Fibroblast of lung (primary cell): ENCODE results near the gene PCNT. TPM values are rescaled to one million over a fixed set of nuclear protein-coding genes. Genes with fewer than 3 reads are reported as not detected.

ENCODE experiments used
- DNase-seq, 2 donors: peaks; one replicate each; pipeline versions ENCODE4 v3.0.0 to v3.0.0-alpha.2; 2010; ENCODE audit warnings: low read depth in 2 of 2
- H2AFZ ChIP-seq: 2 replicates; pipeline ENCODE4 v1.5.1; 2012; ENCODE audit warnings: low read length, control low read depth, inconsistent platforms
- H3K27ac ChIP-seq: 2 replicates; pipeline ENCODE4 v1.5.1; 2011; ENCODE audit warnings: low read length, control low read depth; ENCODE audit not compliant: insufficient read depth
- H3K27me3 ChIP-seq: 2 replicates; pipeline ENCODE4 v1.5.1; 2011; ENCODE audit warnings: mild to moderate bottlenecking, low read length; ENCODE audit not compliant: control insufficient read depth, insufficient read depth
- H3K36me3 ChIP-seq: 2 replicates; pipeline ENCODE4 v1.5.1; 2011; ENCODE audit warnings: low read length; ENCODE audit not compliant: control insufficient read depth, insufficient read depth
- H3K4me1 ChIP-seq: 2 replicates; pipeline ENCODE4 v1.5.1; 2011; ENCODE audit warnings: low read length; ENCODE audit not compliant: control insufficient read depth, insufficient read depth; ENCODE audit errors: extremely low read depth
- H3K4me2 ChIP-seq: 2 replicates; pipeline ENCODE4 v1.5.1; 2011; ENCODE audit warnings: low read length, control low read depth; ENCODE audit not compliant: insufficient read depth; ENCODE audit errors: extremely low read depth
- H3K4me3 ChIP-seq, 4 experiments: fragments of 200-600 bp in 1 of 4; sonication (generic) in 1 of 4; replicated peaks in 1 of 4; 2 replicates each; pipeline ENCODE4 v1.5.1; 2011 to 2016; ENCODE audit warnings: low read length in 4 of 4, low read depth in 3 of 4, mild to moderate bottlenecking in 3 of 4, control low read depth in 2 of 4, inconsistent platforms in 1 of 4, mixed read lengths in 1 of 4; ENCODE audit not compliant: insufficient read depth in 1 of 4; ENCODE audit errors: control extremely low read depth in 1 of 4
- H3K79me2 ChIP-seq: 2 replicates; pipeline ENCODE4 v1.5.1; 2012; ENCODE audit warnings: mild to moderate bottlenecking, low read length, inconsistent platforms; ENCODE audit not compliant: control insufficient read depth, insufficient read depth
- H3K9ac ChIP-seq: 2 replicates; pipeline ENCODE4 v1.5.1; 2011; ENCODE audit warnings: mild to moderate bottlenecking, low read length, control low read depth; ENCODE audit not compliant: insufficient read depth
- H3K9me3 ChIP-seq: 2 replicates; pipeline ENCODE4 v1.5.1; 2012; ENCODE audit warnings: low read depth, low read length; ENCODE audit not compliant: control insufficient read depth, insufficient read depth
- H4K20me1 ChIP-seq: 2 replicates; pipeline ENCODE4 v1.5.1; 2011; ENCODE audit warnings: low read length; ENCODE audit not compliant: control insufficient read depth, insufficient read depth; ENCODE audit errors: extremely low read depth
- EZH2 ChIP-seq: IDR thresholded peaks from 2 replicates; pipeline ENCODE4 v1.5.1; 2012; ENCODE audit warnings: low read length, control low read depth, mild to moderate bottlenecking; ENCODE audit errors: missing control alignments
- polyA plus RNA-seq, 2 donors: library from polyadenylated mRNA; depleted of rRNA in 1 of 2; stranded (reverse) in 1 of 2; unstranded in 1 of 2; fragments of >200 nt; gene quantifications; 2 replicates each; pipeline ENCODE4 v1.2.1, GENCODE V29; 2011 to 2012; ENCODE audit warnings: missing spikeins in 1 of 2
- total RNA-seq: library from RNA; depleted of rRNA; stranded (reverse); fragments of >200 nt; gene quantifications from 2 replicates; pipeline ENCODE4 v1.2.1, GENCODE V29; 2014
- TF ChIP-seq, protein P1 (sequence below), 2 donors: IDR thresholded peaks in 1 of 2; conservative IDR thresholded peaks in 1 of 2; 1 replicate in 1 of 2; 2 replicates in 1 of 2; pipeline ENCODE4 v1.5.1; 2011 to 2012; ENCODE audit warnings: low read length in 2 of 2, control low read depth in 1 of 2, inconsistent platforms in 1 of 2, low read depth in 1 of 2, mild to moderate bottlenecking in 1 of 2

PCNT gene
- total and polyA plus RNA-seq, 2 donors (not counting 1 experiment from before 2014, with no cell fraction given), result 7.4 to 26.1 TPM

DNA sequence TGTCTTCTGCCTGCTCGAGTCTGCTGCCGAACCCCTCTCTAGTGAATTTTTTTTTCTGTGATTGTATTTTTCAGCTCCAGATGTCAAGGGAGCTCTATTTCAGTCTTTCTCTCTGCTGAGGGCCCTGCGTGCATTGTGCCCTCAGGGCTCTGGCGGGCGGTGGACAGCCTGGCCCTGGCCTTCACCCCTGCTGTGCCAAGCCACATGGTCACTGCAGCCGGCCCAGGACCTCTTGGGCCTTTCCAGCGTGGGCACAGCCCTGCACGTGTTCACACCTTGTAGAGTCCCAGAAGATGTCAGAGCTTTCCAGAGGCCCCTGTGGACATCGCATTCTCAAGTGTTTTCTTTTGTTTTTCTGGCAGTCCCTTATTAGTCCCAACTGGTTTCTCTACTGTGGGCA, 55.7 kb downstream of the PCNT start:
- Histone ChIP-seq H2AFZ (no peak overlapping the region), H4K20me1 (no peaks in the 10 kb centered on the region), H3K79me2 (peaks cover 48% of the 10 kb centered on the region), H3K36me3 (peaks cover 5% of the 10 kb centered on the region), H3K27me3 (no peaks in the 10 kb centered on the region), H3K27ac (no peak overlapping the region), H3K9me3 (no peaks in the 10 kb centered on the region), H3K4me3 (no peak overlapping the region), H3K4me1 (no peaks in the 10 kb centered on the region), H3K4me2 (no peak overlapping the region), H3K9ac (no peak overlapping the region)
- TF ChIP-seq, protein P1, sequence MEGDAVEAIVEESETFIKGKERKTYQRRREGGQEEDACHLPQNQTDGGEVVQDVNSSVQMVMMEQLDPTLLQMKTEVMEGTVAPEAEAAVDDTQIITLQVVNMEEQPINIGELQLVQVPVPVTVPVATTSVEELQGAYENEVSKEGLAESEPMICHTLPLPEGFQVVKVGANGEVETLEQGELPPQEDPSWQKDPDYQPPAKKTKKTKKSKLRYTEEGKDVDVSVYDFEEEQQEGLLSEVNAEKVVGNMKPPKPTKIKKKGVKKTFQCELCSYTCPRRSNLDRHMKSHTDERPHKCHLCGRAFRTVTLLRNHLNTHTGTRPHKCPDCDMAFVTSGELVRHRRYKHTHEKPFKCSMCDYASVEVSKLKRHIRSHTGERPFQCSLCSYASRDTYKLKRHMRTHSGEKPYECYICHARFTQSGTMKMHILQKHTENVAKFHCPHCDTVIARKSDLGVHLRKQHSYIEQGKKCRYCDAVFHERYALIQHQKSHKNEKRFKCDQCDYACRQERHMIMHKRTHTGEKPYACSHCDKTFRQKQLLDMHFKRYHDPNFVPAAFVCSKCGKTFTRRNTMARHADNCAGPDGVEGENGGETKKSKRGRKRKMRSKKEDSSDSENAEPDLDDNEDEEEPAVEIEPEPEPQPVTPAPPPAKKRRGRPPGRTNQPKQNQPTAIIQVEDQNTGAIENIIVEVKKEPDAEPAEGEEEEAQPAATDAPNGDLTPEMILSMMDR (conservative IDR thresholded peaks at IDR 0.05 in 1 of 2, IDR thresholded peaks at IDR 0.05 in 1 of 2; ENCODE audit: low read depth in 1 of 2, low read length in 2 of 2), result no peak
- TF ChIP-seq EZH2, result no peak
- DNase-seq, result no peak

DNA sequence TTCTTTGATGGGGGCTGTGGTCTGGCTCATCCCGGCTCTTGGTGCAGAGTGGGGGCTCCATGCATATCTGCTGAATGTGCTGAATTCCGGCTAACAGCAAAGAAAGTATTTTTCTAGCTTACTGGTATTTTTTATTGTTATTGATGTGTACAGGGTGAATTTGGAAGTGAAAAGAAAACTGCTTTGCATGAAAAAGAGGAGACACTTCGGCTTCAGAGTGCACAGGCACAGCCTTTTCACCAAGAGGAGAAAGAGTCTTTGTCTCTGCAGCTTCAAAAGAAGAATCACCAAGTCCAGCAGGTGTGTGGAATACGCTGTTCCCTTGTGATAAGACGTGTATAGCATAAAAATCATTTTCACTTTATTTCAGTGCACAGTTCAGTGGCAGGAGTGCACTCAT, 57.6 kb downstream of the PCNT start:
- no peaks in the 10 kb centered on the region for H3K9me3 ChIP-seq
- H3K4me1 ChIP-seq, result no peaks in the 10 kb centered on the region
- H3K4me3 ChIP-seq, result no peak overlapping the region
- no peaks in the 10 kb centered on the region for H4K20me1 ChIP-seq
- no peak overlapping the region for H2AFZ ChIP-seq
- TF ChIP-seq, protein P1 (conservative IDR thresholded peaks at IDR 0.05 in 1 of 2, IDR thresholded peaks at IDR 0.05 in 1 of 2; ENCODE audit: low read depth in 1 of 2, low read length in 2 of 2), result no peak
- TF ChIP-seq EZH2, result no peak
- DNase-seq, result no peak
- H3K9ac ChIP-seq, result no peak overlapping the region
- H3K79me2 ChIP-seq, result peaks cover 49% of the 10 kb centered on the region
- H3K4me2 ChIP-seq, result no peak overlapping the region
- no peaks in the 10 kb centered on the region for H3K27me3 ChIP-seq
- peaks cover 12% of the 10 kb centered on the region for H3K36me3 ChIP-seq
- no peak overlapping the region for H3K27ac ChIP-seq

DNA sequence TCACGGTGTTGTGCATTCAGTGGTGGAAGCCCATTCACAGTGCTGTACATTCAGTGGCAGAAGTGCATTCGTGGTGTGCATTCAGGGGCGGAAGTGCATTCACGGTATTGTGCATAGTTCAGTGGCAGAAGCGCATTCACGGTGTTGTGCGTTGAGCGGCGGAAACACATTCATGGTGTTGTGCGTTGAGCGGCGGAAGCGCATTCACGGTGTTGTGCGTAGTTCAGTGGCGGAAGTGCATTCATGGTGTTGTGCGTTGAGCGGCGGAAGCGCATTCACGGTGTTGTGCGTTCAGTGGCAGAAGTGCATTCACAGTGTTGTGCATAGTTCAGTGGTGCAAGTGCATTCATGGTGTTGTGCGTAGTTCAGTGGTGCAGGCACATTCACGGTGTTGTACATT, 60.6 kb downstream of the PCNT start:
- no peak overlapping the region for H3K27ac ChIP-seq
- H3K36me3 ChIP-seq, result peaks cover 17% of the 10 kb centered on the region
- no peaks in the 10 kb centered on the region for H3K27me3 ChIP-seq
- peaks cover 36% of the 10 kb centered on the region for H3K79me2 ChIP-seq
- no peak overlapping the region for H3K9ac ChIP-seq
- H4K20me1 ChIP-seq, result no peaks in the 10 kb centered on the region
- TF ChIP-seq EZH2, result no peak
- TF ChIP-seq, protein P1 (conservative IDR thresholded peaks at IDR 0.05 in 1 of 2, IDR thresholded peaks at IDR 0.05 in 1 of 2; ENCODE audit: low read depth in 1 of 2, low read length in 2 of 2), result no peak
- H3K4me1 ChIP-seq, result no peaks in the 10 kb centered on the region
- no peak for DNase-seq
- no peak overlapping the region for H3K4me2 ChIP-seq
- H3K4me3 ChIP-seq, result no peak overlapping the region
- H2AFZ ChIP-seq, result no peak overlapping the region
- no peaks in the 10 kb centered on the region for H3K9me3 ChIP-seq
